A549 (cell line): ENCODE data around the gene PCYT2. TPM values are rescaled to one million over a fixed set of nuclear protein-coding genes. Genes with fewer than 3 reads are reported as not detected.

ENCODE experiments used
- ATAC-seq, 2 experiments: fragments of 200-7000 bp in 1 of 2; fragments of >200 bp in 1 of 2; cut with Nextera tagmentation in 1 of 2; cut with Tn5 transposase in 1 of 2; 3 replicates each; pipeline versions ENCODE4 v1.8.0 to v1.9.1; 2018 to 2020; ENCODE audit warnings: mild to moderate bottlenecking in 1 of 2, moderate library complexity in 1 of 2
- CTCF ChIA-PET: fragments of 300-600 bp; sonication (Branson Sonifier 250); formaldehyde crosslinking; extraction: SDS; loops from one replicate; lab custom pipeline; 2021; ENCODE audit warnings: antibody characterized with exemption, inconsistent platforms; lab: Yijun Ruan, JAX
- POLR2A ChIA-PET: fragments of 350-600 bp; formaldehyde crosslinking; extraction: SDS; loops from one replicate; lab custom pipeline; 2021; ENCODE audit warnings: antibody characterized with exemption, inconsistent platforms; lab: Yijun Ruan, JAX
- DNase-seq, 2 experiments: peaks; one replicate each; pipeline versions ENCODE4 v3.0.0 to v3.0.0-alpha.2; 2011 to 2016; ENCODE audit warnings: low read depth in 1 of 2, low spot score in 1 of 2
- FAIRE-seq: peaks from 2 replicates; lab custom pipeline; 2011; peaks lifted over from hg19 to GRCh38; lab: Jason Lieb, UNC
- H3K27ac ChIP-seq, 2 experiments: fragments of >200 bp; sonication (Bioruptor Twin); formaldehyde crosslinking; 3 replicates each; pipeline ENCODE4 v1.5.1; 2016 to 2017
- H3K4me1 ChIP-seq: fragments of >200 bp; sonication (Bioruptor Twin); formaldehyde crosslinking; 3 replicates; pipeline ENCODE4 v1.6.1; 2016
- H3K4me2 ChIP-seq: fragments of >200 bp; sonication (Bioruptor Twin); formaldehyde crosslinking; 3 replicates; pipeline ENCODE4 v1.6.1; 2016
- H3K4me3 ChIP-seq: fragments of >200 bp; sonication (Bioruptor Twin); formaldehyde crosslinking; 3 replicates; pipeline ENCODE4 v1.5.1; 2016
- H3K9me3 ChIP-seq: fragments of >200 bp; sonication (Bioruptor Twin); formaldehyde crosslinking; 3 replicates; pipeline ENCODE4 v1.6.1; 2016
- CHD4 ChIP-seq: fragments of 200-600 bp; sonication (generic); IDR thresholded peaks from 2 replicates; pipeline ENCODE4 v1.6.1; 2016; ENCODE audit warnings: antibody characterized with exemption, mild to moderate bottlenecking, borderline replicate concordance
- ESRRA ChIP-seq: fragments of 150-350 bp; IDR thresholded peaks from 2 replicates; pipeline ENCODE4 v1.6.1; 2014; ENCODE audit warnings: mild to moderate bottlenecking, low read length, borderline replicate concordance
- FOSB ChIP-seq: fragments of 250-450 bp; sonication (Bioruptor Pico); IDR thresholded peaks from 2 replicates; pipeline ENCODE4 v1.5.0; 2020; ENCODE audit warnings: mild to moderate bottlenecking, moderate library complexity
- FOSL2 ChIP-seq, 2 experiments: fragments of 450-650 bp in 1 of 2; fragments of >200 bp in 1 of 2; sonication (Bioruptor Twin) in 1 of 2; formaldehyde crosslinking; IDR thresholded peaks; 2 replicates each; pipeline versions ENCODE4 v1.5.0 to v1.6.1; 2016 to 2020; ENCODE audit warnings: mild to moderate bottlenecking in 1 of 2, moderate library complexity in 1 of 2
- HDAC2 ChIP-seq: fragments of 200-600 bp; sonication (generic); IDR thresholded peaks from 2 replicates; pipeline ENCODE4 v1.6.1; 2016
- JUNB ChIP-seq: fragments of >200 bp; sonication (Bioruptor Twin); formaldehyde crosslinking; IDR thresholded peaks from 2 replicates; pipeline ENCODE4 v1.6.1; 2016
- NPAS2 ChIP-seq: fragments of 250-450 bp; sonication (Bioruptor Pico); IDR thresholded peaks from 2 replicates; pipeline ENCODE4 v1.8.0; 2022; ENCODE audit warnings: mild to moderate bottlenecking, moderate library complexity, borderline replicate concordance
- NR3C1 ChIP-seq: fragments of >200 bp; sonication (Bioruptor Twin); formaldehyde crosslinking; IDR thresholded peaks from 3 replicates; pipeline ENCODE4 v1.6.1; 2017
- POLR2A ChIP-seq: IDR thresholded peaks from 2 replicates; pipeline ENCODE4 v1.6.1; 2012; ENCODE audit warnings: mild to moderate bottlenecking, low read length
- POLR2AphosphoS2 ChIP-seq: conservative IDR thresholded peaks from 2 replicates; pipeline ENCODE4 v1.6.1; 2012; ENCODE audit warnings: low read length, improper control_type of control experiment, inconsistent platforms
- RFX5 ChIP-seq: fragments of 450-650 bp; IDR thresholded peaks from 2 replicates; pipeline ENCODE4 v1.7.1; 2014; ENCODE audit warnings: antibody characterized with exemption, mild to moderate bottlenecking, moderate library complexity
- WGBS: methylation state at CpG from one replicate; pipeline ENCODE4 v1.1.6; 2017; ENCODE audit errors: missing lambda C conversion rate; 5-methylcytosine and 5-hydroxymethylcytosine counted together
- polyA plus RNA-seq, 4 experiments: library from polyadenylated mRNA; depleted of rRNA in 3 of 4; stranded (reverse); fragments of >200 nt; fragmentation: RNase III in 1 of 4; extraction: RNeasy Plus Mini Kit Qiagen cat#74134 plus additional on column Dnase treatment in 1 of 4; gene quantifications; 2 replicates in 3 of 4; 3 replicates in 1 of 4; pipeline ENCODE4 v1.2.3, GENCODE V29; 2011 to 2017
- TF ChIP-seq, protein P1 (sequence below): fragments of 150-350 bp; IDR thresholded peaks from 2 replicates; pipeline ENCODE4 v1.6.1; 2014; ENCODE audit warnings: low read depth, mild to moderate bottlenecking, low read length
- TF ChIP-seq, protein P2 (sequence below): IDR thresholded peaks from 2 replicates; pipeline ENCODE4 v1.6.1; 2012

The PCYT2 gene
- polyA plus RNA-seq, 2 of the 4 experiments (the other 2 are of a cell fraction), result 7.1 to 17.0 TPM

DNA sequence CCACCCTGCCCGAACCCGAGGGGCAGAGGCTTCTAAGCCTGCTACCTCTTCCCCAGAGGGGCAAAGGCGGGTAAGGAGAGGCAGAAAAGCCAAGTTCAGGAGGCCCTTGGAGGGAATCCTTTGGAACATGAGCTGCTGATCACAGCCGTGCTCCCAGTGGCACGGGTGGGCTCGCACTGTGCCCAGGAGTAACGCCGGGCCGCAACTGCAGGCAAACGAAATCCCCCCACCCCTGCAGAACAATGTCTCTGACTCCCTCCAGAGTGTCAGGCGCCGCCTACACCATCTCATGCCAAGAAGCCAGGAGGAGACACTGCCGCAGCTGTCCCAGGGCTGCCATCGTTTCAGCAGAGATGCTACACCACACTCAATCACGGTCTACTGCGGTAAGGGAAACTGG lies 59.8 kb downstream of the PCYT2 start:
- Histone ChIP-seq H3K4me1 (no peaks in the 10 kb centered on the region), H3K27ac (no peak overlapping the region), H3K9me3 (no peaks in the 10 kb centered on the region), H3K4me2 (no peak overlapping the region), H3K4me3 (no peak overlapping the region)
- no peak for DNase-seq
- ATAC-seq, result no peak
- POLR2A ChIA-PET, result interaction anchor here (1.0 kb wide), 1 partner anchor 18 kb away, joined by 4 read pairs; the partner anchor contains the start of gene MCRIP1
- TF ChIP-seq JUNB (no peak), HDAC2 (no peak), NR3C1 (no peak), FOSB (CRISPR knock-in tag) (no peak), ESRRA (no peak), POLR2A (no peak), RFX5 (no peak), POLR2AphosphoS2 (no peak), NPAS2 (CRISPR knock-in tag) (no peak), CHD4 (no peak), FOSL2 (IDR thresholded peaks at IDR 0.05) (no peak), FOSL2 (CRISPR knock-in tag; IDR thresholded peaks at IDR 0.05) (no peak)
- TF ChIP-seq, protein P1, sequence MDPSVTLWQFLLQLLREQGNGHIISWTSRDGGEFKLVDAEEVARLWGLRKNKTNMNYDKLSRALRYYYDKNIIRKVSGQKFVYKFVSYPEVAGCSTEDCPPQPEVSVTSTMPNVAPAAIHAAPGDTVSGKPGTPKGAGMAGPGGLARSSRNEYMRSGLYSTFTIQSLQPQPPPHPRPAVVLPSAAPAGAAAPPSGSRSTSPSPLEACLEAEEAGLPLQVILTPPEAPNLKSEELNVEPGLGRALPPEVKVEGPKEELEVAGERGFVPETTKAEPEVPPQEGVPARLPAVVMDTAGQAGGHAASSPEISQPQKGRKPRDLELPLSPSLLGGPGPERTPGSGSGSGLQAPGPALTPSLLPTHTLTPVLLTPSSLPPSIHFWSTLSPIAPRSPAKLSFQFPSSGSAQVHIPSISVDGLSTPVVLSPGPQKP, result no peak
- TF ChIP-seq, protein P2, sequence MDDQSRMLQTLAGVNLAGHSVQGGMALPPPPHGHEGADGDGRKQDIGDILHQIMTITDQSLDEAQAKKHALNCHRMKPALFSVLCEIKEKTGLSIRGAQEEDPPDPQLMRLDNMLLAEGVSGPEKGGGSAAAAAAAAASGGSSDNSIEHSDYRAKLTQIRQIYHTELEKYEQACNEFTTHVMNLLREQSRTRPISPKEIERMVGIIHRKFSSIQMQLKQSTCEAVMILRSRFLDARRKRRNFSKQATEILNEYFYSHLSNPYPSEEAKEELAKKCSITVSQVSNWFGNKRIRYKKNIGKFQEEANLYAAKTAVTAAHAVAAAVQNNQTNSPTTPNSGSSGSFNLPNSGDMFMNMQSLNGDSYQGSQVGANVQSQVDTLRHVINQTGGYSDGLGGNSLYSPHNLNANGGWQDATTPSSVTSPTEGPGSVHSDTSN, result no peak
- 96% methylated on average over 16 of the region's 16 CpGs for WGBS
- no peak for FAIRE-seq
- CTCF ChIA-PET, result interaction anchor here (0.9 to 12.1 kb wide), 3 partner anchors 25 to 118 kb away, joined by 3 to 96 read pairs (median 16); no protein-coding TSS in a partner anchor

Other genes starting within 250 kb of the PCYT2 start
- 34.6 and 38.7 TPM in 2 replicates for gene OXLD1, start 244.8 kb downstream of the PCYT2 start, polyA plus RNA-seq (2011; rRNA removed)
- 43.9 to 47.7 TPM (median 47.1 TPM) in 3 replicates for gene OXLD1, start 244.8 kb downstream of the PCYT2 start, polyA plus RNA-seq (2017; fragmentation: RNase III; extraction: RNeasy Plus Mini Kit Qiagen cat#74134 plus additional on column Dnase treatment)
- gene CCDC137, start 244.7 kb downstream of the PCYT2 start, polyA plus RNA-seq (2011; rRNA removed), result 16.6 and 22.6 TPM in 2 replicates
- gene CCDC137, start 244.7 kb downstream of the PCYT2 start, polyA plus RNA-seq (2017; fragmentation: RNase III; extraction: RNeasy Plus Mini Kit Qiagen cat#74134 plus additional on column Dnase treatment), result 55.0 to 59.7 TPM (median 55.6 TPM) in 3 replicates
- 43.8 and 45.2 TPM in 2 replicates for gene ARL16, start 227.6 kb downstream of the PCYT2 start, polyA plus RNA-seq (2011; rRNA removed)
- gene ARL16, start 227.6 kb downstream of the PCYT2 start, polyA plus RNA-seq (2017; fragmentation: RNase III; extraction: RNeasy Plus Mini Kit Qiagen cat#74134 plus additional on column Dnase treatment), result 52.8 to 55.8 TPM (median 53.6 TPM) in 3 replicates
- 75.7 and 85.9 TPM in 2 replicates for gene HGS, start 227.4 kb downstream of the PCYT2 start, polyA plus RNA-seq (2011; rRNA removed)
- gene HGS, start 227.4 kb downstream of the PCYT2 start, polyA plus RNA-seq (2017; fragmentation: RNase III; extraction: RNeasy Plus Mini Kit Qiagen cat#74134 plus additional on column Dnase treatment), result 127 to 130 TPM (median 129 TPM) in 3 replicates
- 152 and 161 TPM in 2 replicates for gene MRPL12, start 208.0 kb downstream of the PCYT2 start, polyA plus RNA-seq (2011; rRNA removed)
- 197 to 233 TPM (median 215 TPM) in 3 replicates for gene MRPL12, start 208.0 kb downstream of the PCYT2 start, polyA plus RNA-seq (2017; fragmentation: RNase III; extraction: RNeasy Plus Mini Kit Qiagen cat#74134 plus additional on column Dnase treatment)
- gene SLC25A10, start 199.1 kb downstream of the PCYT2 start, polyA plus RNA-seq (2011; rRNA removed), result 20.0 and 25.8 TPM in 2 replicates
- 43.4 to 47.1 TPM (median 47.0 TPM) in 3 replicates for gene SLC25A10, start 199.1 kb downstream of the PCYT2 start, polyA plus RNA-seq (2017; fragmentation: RNase III; extraction: RNeasy Plus Mini Kit Qiagen cat#74134 plus additional on column Dnase treatment)
- 0.05 and 0.19 TPM in 2 replicates for gene GCGR, start 107.2 kb downstream of the PCYT2 start, polyA plus RNA-seq (2011; rRNA removed)
- gene GCGR, start 107.2 kb downstream of the PCYT2 start, polyA plus RNA-seq (2017; fragmentation: RNase III; extraction: RNeasy Plus Mini Kit Qiagen cat#74134 plus additional on column Dnase treatment), result 0.37 to 0.46 TPM (median 0.45 TPM) in 3 replicates
- 30.9 and 32.0 TPM in 2 replicates for gene MCRIP1, start 78.1 kb downstream of the PCYT2 start, polyA plus RNA-seq (2011; rRNA removed)
- 43.9 to 51.0 TPM (median 45.1 TPM) in 3 replicates for gene MCRIP1, start 78.1 kb downstream of the PCYT2 start, polyA plus RNA-seq (2017; fragmentation: RNase III; extraction: RNeasy Plus Mini Kit Qiagen cat#74134 plus additional on column Dnase treatment)
- not detected in 2 replicates for gene PPP1R27, start 76.3 kb downstream of the PCYT2 start, polyA plus RNA-seq (2011; rRNA removed)
- 0.09 TPM in 1 of 3 replicates, not detected in the others for gene PPP1R27, start 76.3 kb downstream of the PCYT2 start, polyA plus RNA-seq (2017; fragmentation: RNase III; extraction: RNeasy Plus Mini Kit Qiagen cat#74134 plus additional on column Dnase treatment)
- 102 and 285 TPM in 2 replicates for gene P4HB, start 50.9 kb downstream of the PCYT2 start, polyA plus RNA-seq (2011; rRNA removed)
- 606 to 622 TPM (median 607 TPM) in 3 replicates for gene P4HB, start 50.9 kb downstream of the PCYT2 start, polyA plus RNA-seq (2017; fragmentation: RNase III; extraction: RNeasy Plus Mini Kit Qiagen cat#74134 plus additional on column Dnase treatment)
- 44.3 and 64.0 TPM in 2 replicates for gene ARHGDIA, start 40.1 kb downstream of the PCYT2 start, polyA plus RNA-seq (2011; rRNA removed)
- gene ARHGDIA, start 40.1 kb downstream of the PCYT2 start, polyA plus RNA-seq (2017; fragmentation: RNase III; extraction: RNeasy Plus Mini Kit Qiagen cat#74134 plus additional on column Dnase treatment), result 497 to 567 TPM (median 503 TPM) in 3 replicates
- gene ALYREF, start 19.8 kb downstream of the PCYT2 start, polyA plus RNA-seq (2011; rRNA removed), result 125 and 130 TPM in 2 replicates
- gene ALYREF, start 19.8 kb downstream of the PCYT2 start, polyA plus RNA-seq (2017; fragmentation: RNase III; extraction: RNeasy Plus Mini Kit Qiagen cat#74134 plus additional on column Dnase treatment), result 135 to 164 TPM (median 141 TPM) in 3 replicates
- gene ANAPC11, start 19.7 kb downstream of the PCYT2 start, polyA plus RNA-seq (2011; rRNA removed), result 351 and 428 TPM in 2 replicates
- 352 to 382 TPM (median 377 TPM) in 3 replicates for gene ANAPC11, start 19.7 kb downstream of the PCYT2 start, polyA plus RNA-seq (2017; fragmentation: RNase III; extraction: RNeasy Plus Mini Kit Qiagen cat#74134 plus additional on column Dnase treatment)
- 0.34 and 0.41 TPM in 2 replicates for gene NPB, start 9.2 kb downstream of the PCYT2 start, polyA plus RNA-seq (2011; rRNA removed)
- gene NPB, start 9.2 kb downstream of the PCYT2 start, polyA plus RNA-seq (2017; fragmentation: RNase III; extraction: RNeasy Plus Mini Kit Qiagen cat#74134 plus additional on column Dnase treatment), result 0.29 to 0.45 TPM (median 0.38 TPM) in 3 replicates
- gene SIRT7, start 6.8 kb upstream of the PCYT2 start, polyA plus RNA-seq (2011; rRNA removed), result 9.8 and 13.7 TPM in 2 replicates
- gene SIRT7, start 6.8 kb upstream of the PCYT2 start, polyA plus RNA-seq (2017; fragmentation: RNase III; extraction: RNeasy Plus Mini Kit Qiagen cat#74134 plus additional on column Dnase treatment), result 34.0 to 35.2 TPM (median 34.8 TPM) in 3 replicates
- 41.6 and 47.9 TPM in 2 replicates for gene MAFG, start 16.3 kb upstream of the PCYT2 start, polyA plus RNA-seq (2011; rRNA removed)
- 49.8 to 57.9 TPM (median 52.4 TPM) in 3 replicates for gene MAFG, start 16.3 kb upstream of the PCYT2 start, polyA plus RNA-seq (2017; fragmentation: RNase III; extraction: RNeasy Plus Mini Kit Qiagen cat#74134 plus additional on column Dnase treatment)
- 77.1 and 81.4 TPM in 2 replicates for gene PYCR1, start 25.9 kb upstream of the PCYT2 start, polyA plus RNA-seq (2011; rRNA removed)
- gene PYCR1, start 25.9 kb upstream of the PCYT2 start, polyA plus RNA-seq (2017; fragmentation: RNase III; extraction: RNeasy Plus Mini Kit Qiagen cat#74134 plus additional on column Dnase treatment), result 81.4 to 93.3 TPM (median 87.2 TPM) in 3 replicates
- gene MYADML2, start 35.8 kb upstream of the PCYT2 start, polyA plus RNA-seq (2011; rRNA removed), result not detected in 2 replicates
- gene MYADML2, start 35.8 kb upstream of the PCYT2 start, polyA plus RNA-seq (2017; fragmentation: RNase III; extraction: RNeasy Plus Mini Kit Qiagen cat#74134 plus additional on column Dnase treatment), result not detected in 3 replicates
- gene NOTUM, start 49.8 kb upstream of the PCYT2 start, polyA plus RNA-seq (2011; rRNA removed), result 0.06 and 0.08 TPM in 2 replicates
- gene NOTUM, start 49.8 kb upstream of the PCYT2 start, polyA plus RNA-seq (2017; fragmentation: RNase III; extraction: RNeasy Plus Mini Kit Qiagen cat#74134 plus additional on column Dnase treatment), result 0.45 to 0.92 TPM (median 0.91 TPM) in 3 replicates
- gene ASPSCR1, start 66.2 kb upstream of the PCYT2 start, polyA plus RNA-seq (2011; rRNA removed), result 10.3 and 12.3 TPM in 2 replicates
- gene ASPSCR1, start 66.2 kb upstream of the PCYT2 start, polyA plus RNA-seq (2017; fragmentation: RNase III; extraction: RNeasy Plus Mini Kit Qiagen cat#74134 plus additional on column Dnase treatment), result 24.5 to 29.4 TPM (median 25.7 TPM) in 3 replicates
- 79.4 and 80.5 TPM in 2 replicates for gene CENPX, start 111.5 kb upstream of the PCYT2 start, polyA plus RNA-seq (2011; rRNA removed)
- gene CENPX, start 111.5 kb upstream of the PCYT2 start, polyA plus RNA-seq (2017; fragmentation: RNase III; extraction: RNeasy Plus Mini Kit Qiagen cat#74134 plus additional on column Dnase treatment), result 208 to 231 TPM (median 222 TPM) in 3 replicates
- gene LRRC45, start 111.9 kb upstream of the PCYT2 start, polyA plus RNA-seq (2011; rRNA removed), result 6.0 and 6.4 TPM in 2 replicates
- 19.1 to 24.5 TPM (median 21.6 TPM) in 3 replicates for gene LRRC45, start 111.9 kb upstream of the PCYT2 start, polyA plus RNA-seq (2017; fragmentation: RNase III; extraction: RNeasy Plus Mini Kit Qiagen cat#74134 plus additional on column Dnase treatment)
- 9.9 and 11.9 TPM in 2 replicates for gene RAC3, start 120.3 kb upstream of the PCYT2 start, polyA plus RNA-seq (2011; rRNA removed)
- 19.9 to 21.0 TPM (median 20.4 TPM) in 3 replicates for gene RAC3, start 120.3 kb upstream of the PCYT2 start, polyA plus RNA-seq (2017; fragmentation: RNase III; extraction: RNeasy Plus Mini Kit Qiagen cat#74134 plus additional on column Dnase treatment)
- gene DCXR, start 126.3 kb upstream of the PCYT2 start, polyA plus RNA-seq (2011; rRNA removed), result 39.3 and 48.3 TPM in 2 replicates
- 62.0 to 70.7 TPM (median 69.6 TPM) in 3 replicates for gene DCXR, start 126.3 kb upstream of the PCYT2 start, polyA plus RNA-seq (2017; fragmentation: RNase III; extraction: RNeasy Plus Mini Kit Qiagen cat#74134 plus additional on column Dnase treatment)
- 8.4 and 8.9 TPM in 2 replicates for gene RFNG, start 140.4 kb upstream of the PCYT2 start, polyA plus RNA-seq (2011; rRNA removed)
- gene RFNG, start 140.4 kb upstream of the PCYT2 start, polyA plus RNA-seq (2017; fragmentation: RNase III; extraction: RNeasy Plus Mini Kit Qiagen cat#74134 plus additional on column Dnase treatment), result 21.3 to 31.5 TPM (median 25.7 TPM) in 3 replicates
- 89.4 and 93.8 TPM in 2 replicates for gene GPS1, start 140.5 kb upstream of the PCYT2 start, polyA plus RNA-seq (2011; rRNA removed)
- 122 to 130 TPM (median 126 TPM) in 3 replicates for gene GPS1, start 140.5 kb upstream of the PCYT2 start, polyA plus RNA-seq (2017; fragmentation: RNase III; extraction: RNeasy Plus Mini Kit Qiagen cat#74134 plus additional on column Dnase treatment)
- 48.1 and 59.5 TPM in 2 replicates for gene DUS1L, start 154.4 kb upstream of the PCYT2 start, polyA plus RNA-seq (2011; rRNA removed)
- gene DUS1L, start 154.4 kb upstream of the PCYT2 start, polyA plus RNA-seq (2017; fragmentation: RNase III; extraction: RNeasy Plus Mini Kit Qiagen cat#74134 plus additional on column Dnase treatment), result 81.5 to 84.8 TPM (median 83.6 TPM) in 3 replicates
- gene FASN, start 186.8 kb upstream of the PCYT2 start, polyA plus RNA-seq (2011; rRNA removed), result 12.9 and 16.3 TPM in 2 replicates
- gene FASN, start 186.8 kb upstream of the PCYT2 start, polyA plus RNA-seq (2017; fragmentation: RNase III; extraction: RNeasy Plus Mini Kit Qiagen cat#74134 plus additional on column Dnase treatment), result 114 to 169 TPM (median 144 TPM) in 3 replicates